GM23338 (cell line): Measurements from ENCODE around the gene DUSP15. TPM values are rescaled to one million over a fixed set of nuclear protein-coding genes. Genes with fewer than 3 reads are reported as not detected.

Source experiments
- ATAC-seq: fragments of 200-7000 bp; cut with Tn5 transposase; 3 replicates; pipeline ENCODE4 v1.9.1; 2020
- DNase-seq: peaks from one replicate; pipeline ENCODE4 v3.0.0-alpha.2; 2015; ENCODE audit warnings: low spot score
- H2AFZ ChIP-seq: fragments of 200-600 bp; sonication (generic); 2 replicates; pipeline ENCODE4 v1.8.0; 2016; ENCODE audit warnings: antibody characterized with exemption, mild to moderate bottlenecking, moderate library complexity
- H3F3A ChIP-seq: fragments of 200-600 bp; sonication (generic); replicated peaks from 2 replicates; pipeline ENCODE4 v1.8.0; 2017; ENCODE audit warnings: antibody characterized with exemption, mixed run types, low read depth
- H3K27ac ChIP-seq: fragments of 200-600 bp; sonication (generic); 2 replicates; pipeline ENCODE4 v1.6.1; 2016; ENCODE audit warnings: low read depth
- H3K27me3 ChIP-seq: fragments of 200-600 bp; sonication (generic); 2 replicates; pipeline ENCODE4 v1.8.0; 2016; ENCODE audit warnings: mild to moderate bottlenecking, mixed run types, moderate library complexity; ENCODE audit not compliant: insufficient read depth
- H3K36me3 ChIP-seq: fragments of 200-600 bp; sonication (generic); 2 replicates; pipeline ENCODE4 v1.8.0; 2016; ENCODE audit warnings: mild to moderate bottlenecking; ENCODE audit not compliant: insufficient read depth
- H3K4me1 ChIP-seq: fragments of 200-600 bp; sonication (generic); 2 replicates; pipeline ENCODE4 v1.8.0; 2016; ENCODE audit warnings: mild to moderate bottlenecking, moderate library complexity; ENCODE audit not compliant: insufficient read depth
- H3K4me2 ChIP-seq: fragments of 200-600 bp; sonication (generic); 2 replicates; pipeline ENCODE4 v1.7.1; 2017; ENCODE audit warnings: mixed run types
- H3K4me3 ChIP-seq: fragments of 200-600 bp; sonication (generic); 2 replicates; pipeline ENCODE4 v1.6.1; 2016; ENCODE audit warnings: mixed run types
- H3K79me2 ChIP-seq: fragments of 200-600 bp; sonication (generic); replicated peaks from 2 replicates; pipeline ENCODE4 v1.8.0; 2017; ENCODE audit warnings: mild to moderate bottlenecking; ENCODE audit not compliant: insufficient read depth
- H3K9me2 ChIP-seq: fragments of 200-600 bp; sonication (generic); 2 replicates; pipeline ENCODE4 v1.8.0; 2017; ENCODE audit not compliant: insufficient read depth
- H4K20me1 ChIP-seq: fragments of 200-600 bp; sonication (generic); replicated peaks from 2 replicates; pipeline ENCODE4 v1.8.0; 2017; ENCODE audit warnings: mild to moderate bottlenecking; ENCODE audit not compliant: insufficient read depth
- H3K27ac Mint-ChIP-seq: 2 replicates; pipeline ENCODE4 v1.8.0; 2020; ENCODE audit warnings: inconsistent platforms, mild to moderate bottlenecking, moderate library complexity, mixed read lengths
- H3K27me3 Mint-ChIP-seq: 3 replicates; pipeline ENCODE4 v1.8.0; 2022; ENCODE audit warnings: low read depth, mild to moderate bottlenecking, moderate library complexity, mixed read lengths, inconsistent platforms; ENCODE audit not compliant: insufficient read depth, poor library complexity
- H3K36me3 Mint-ChIP-seq: 3 replicates; pipeline ENCODE4 v1.8.0; 2021; ENCODE audit warnings: low read depth, mild to moderate bottlenecking, inconsistent platforms, moderate library complexity, mixed read lengths
- H3K4me1 Mint-ChIP-seq: 3 replicates; pipeline ENCODE4 v1.8.0; 2020; ENCODE audit warnings: mild to moderate bottlenecking, inconsistent platforms, mixed read lengths
- H3K4me3 Mint-ChIP-seq: 3 replicates; pipeline ENCODE4 v1.8.0; 2021; ENCODE audit warnings: moderate library complexity, mild to moderate bottlenecking, inconsistent platforms, mixed read lengths
- H3K9me3 Mint-ChIP-seq: 3 replicates; pipeline ENCODE4 v1.8.0; 2020; ENCODE audit warnings: moderate library complexity, mild to moderate bottlenecking, inconsistent platforms, mixed read lengths
- EZH2phosphoT487 ChIP-seq: fragments of 200-600 bp; sonication (generic); IDR thresholded peaks from one replicate; pipeline ENCODE4 v1.8.1; 2018; ENCODE audit warnings: antibody characterized with exemption; ENCODE audit not compliant: unreplicated experiment
- JUNB ChIP-seq: IDR thresholded peaks from one replicate; pipeline ENCODE4 v1.6.1; 2016; ENCODE audit warnings: antibody characterized with exemption; ENCODE audit not compliant: unreplicated experiment
- NANOG ChIP-seq: IDR thresholded peaks from 2 replicates; pipeline ENCODE4 v1.6.1; 2016; ENCODE audit warnings: antibody characterized with exemption, borderline replicate concordance
- STAT1 ChIP-seq: IDR thresholded peaks from one replicate; pipeline ENCODE4 v1.6.1; 2016; ENCODE audit warnings: antibody characterized with exemption; ENCODE audit not compliant: unreplicated experiment
- ZNF114 ChIP-seq: fragments of 250-450 bp; sonication (Bioruptor Pico); IDR thresholded peaks from 2 replicates; pipeline ENCODE4 v1.5.0; 2020; ENCODE audit warnings: mild to moderate bottlenecking, moderate library complexity
- ZNF331 ChIP-seq: fragments of 250-450 bp; sonication (Bioruptor Pico); IDR thresholded peaks from 2 replicates; pipeline ENCODE4 v1.5.0; 2020; ENCODE audit warnings: low read depth, mild to moderate bottlenecking, moderate library complexity
- polyA plus RNA-seq: library from polyadenylated mRNA; unstranded; fragments of >200 nt; fragmentation: Nextera tagmentation; extraction: Ambion mirVana; gene quantifications from 2 replicates; pipeline ENCODE4 v1.2.1, GENCODE V29; 2016
- total RNA-seq: library from RNA; depleted of rRNA; stranded (reverse); fragments of >200 nt; shearing (Covaris generic); gene quantifications from 2 replicates; pipeline ENCODE4 v1.2.3, GENCODE V29; 2014
- TF ChIP-seq, protein P1 (sequence below): IDR thresholded peaks from 2 replicates; pipeline ENCODE4 v1.6.1; 2016; ENCODE audit warnings: antibody characterized with exemption
- TF ChIP-seq, protein P2 (sequence below): fragments of 250-450 bp; sonication (Bioruptor Pico); IDR thresholded peaks from 2 replicates; pipeline ENCODE4 v1.5.0; 2020; ENCODE audit warnings: mild to moderate bottlenecking, moderate library complexity
- TF ChIP-seq, protein P3 (sequence below): IDR thresholded peaks from one replicate; pipeline ENCODE4 v1.6.1; 2018; ENCODE audit warnings: antibody characterized with exemption; ENCODE audit not compliant: unreplicated experiment

DUSP15 gene
- total and polyA plus RNA-seq, 2 experiments from 2014 or later, result 0.61 to 2.8 TPM

DNA sequence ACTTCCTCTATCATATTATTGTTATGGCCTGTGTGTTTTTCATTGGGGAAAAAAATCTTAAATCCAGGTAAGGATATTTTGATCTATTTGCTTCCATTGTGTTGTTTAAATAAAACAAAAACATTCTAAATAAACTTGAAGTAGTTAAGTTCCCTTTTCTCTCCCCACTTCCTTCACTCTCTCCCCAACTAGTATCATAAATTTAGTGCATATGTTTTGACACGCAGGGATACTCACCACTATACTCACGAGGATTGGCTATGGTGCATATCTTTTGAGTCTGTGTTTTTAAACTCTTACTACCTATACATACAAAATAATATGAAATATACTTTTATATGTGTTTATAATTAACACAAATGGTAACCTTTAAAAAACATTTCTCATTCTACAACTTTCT lies 5.3 kb upstream of the DUSP15 start:
- Histone ChIP-seq H3K27me3 (peaks cover 33% of the 10 kb centered on the region), H3K4me1 (0 out of 2 replicates have a peak, but pooled peaks cover 3% of the 10 kb centered on the region), H4K20me1 (no peaks in the 10 kb centered on the region), H3F3A (peaks cover 6% of the 10 kb centered on the region; the same call in 1 of the 2 replicates), H3K79me2 (no peaks in the 10 kb centered on the region), H2AFZ (no peak overlapping the region), H3K27ac (no peak overlapping the region), H3K9me2 (no peaks in the 10 kb centered on the region), H3K4me2 (no peak overlapping the region), H3K36me3 (no peaks in the 10 kb centered on the region), H3K4me3 (no peak overlapping the region)
- Mint-ChIP-seq H3K9me3 (peaks cover 14% of the 10 kb centered on the region), H3K27ac (no peak overlapping the region), H3K4me1 (peaks cover 3% of the 10 kb centered on the region; the same call in 2 of the 3 replicates), H3K27me3 (peaks cover 23% of the 10 kb centered on the region), H3K36me3 (no peaks in the 10 kb centered on the region; the same call in 2 of the 3 replicates), H3K4me3 (no peak overlapping the region)
- TF ChIP-seq, protein P1, sequence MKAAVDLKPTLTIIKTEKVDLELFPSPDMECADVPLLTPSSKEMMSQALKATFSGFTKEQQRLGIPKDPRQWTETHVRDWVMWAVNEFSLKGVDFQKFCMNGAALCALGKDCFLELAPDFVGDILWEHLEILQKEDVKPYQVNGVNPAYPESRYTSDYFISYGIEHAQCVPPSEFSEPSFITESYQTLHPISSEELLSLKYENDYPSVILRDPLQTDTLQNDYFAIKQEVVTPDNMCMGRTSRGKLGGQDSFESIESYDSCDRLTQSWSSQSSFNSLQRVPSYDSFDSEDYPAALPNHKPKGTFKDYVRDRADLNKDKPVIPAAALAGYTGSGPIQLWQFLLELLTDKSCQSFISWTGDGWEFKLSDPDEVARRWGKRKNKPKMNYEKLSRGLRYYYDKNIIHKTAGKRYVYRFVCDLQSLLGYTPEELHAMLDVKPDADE, result no peak
- TF ChIP-seq NANOG (no peak), JUNB (no peak), ZNF114 (no peak), ZNF331 (no peak)
- DNase-seq, result no peak
- ATAC-seq, result no peak

DNA sequence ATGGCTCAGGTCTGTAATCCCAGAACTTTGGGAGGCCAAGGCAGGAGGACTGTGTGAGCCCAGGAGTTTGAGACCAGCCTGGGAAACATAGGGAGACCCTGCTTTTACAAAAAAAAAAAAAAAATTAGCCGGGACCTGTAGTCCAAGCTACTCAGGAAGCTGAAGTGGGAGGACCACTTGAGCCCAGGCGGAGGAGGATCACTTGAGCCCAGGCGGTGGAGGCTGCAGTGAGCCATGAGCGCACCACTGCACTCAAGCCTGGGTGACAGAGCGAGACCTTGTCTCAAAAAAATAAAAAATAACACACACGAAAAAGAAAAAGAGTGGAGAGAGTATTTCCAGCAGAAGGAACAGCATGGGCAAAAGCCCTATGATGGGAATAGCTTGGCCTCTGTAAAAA lies 2.1 kb upstream of the DUSP15 start:
- Histone ChIP-seq H3F3A (peaks cover 4% of the 10 kb centered on the region; the same call in 1 of the 2 replicates), H3K36me3 (no peaks in the 10 kb centered on the region), H3K4me2 (no peak overlapping the region), H3K27me3 (peaks cover 55% of the 10 kb centered on the region), H3K9me2 (no peaks in the 10 kb centered on the region), H3K4me3 (no peak overlapping the region), H3K79me2 (no peaks in the 10 kb centered on the region), H2AFZ (no peak overlapping the region), H3K27ac (no peak overlapping the region), H4K20me1 (no peaks in the 10 kb centered on the region; the same call in 1 of the 2 replicates), H3K4me1 (peaks cover 14% of the 10 kb centered on the region; the same call in 1 of the 2 replicates)
- TF ChIP-seq, protein P2, sequence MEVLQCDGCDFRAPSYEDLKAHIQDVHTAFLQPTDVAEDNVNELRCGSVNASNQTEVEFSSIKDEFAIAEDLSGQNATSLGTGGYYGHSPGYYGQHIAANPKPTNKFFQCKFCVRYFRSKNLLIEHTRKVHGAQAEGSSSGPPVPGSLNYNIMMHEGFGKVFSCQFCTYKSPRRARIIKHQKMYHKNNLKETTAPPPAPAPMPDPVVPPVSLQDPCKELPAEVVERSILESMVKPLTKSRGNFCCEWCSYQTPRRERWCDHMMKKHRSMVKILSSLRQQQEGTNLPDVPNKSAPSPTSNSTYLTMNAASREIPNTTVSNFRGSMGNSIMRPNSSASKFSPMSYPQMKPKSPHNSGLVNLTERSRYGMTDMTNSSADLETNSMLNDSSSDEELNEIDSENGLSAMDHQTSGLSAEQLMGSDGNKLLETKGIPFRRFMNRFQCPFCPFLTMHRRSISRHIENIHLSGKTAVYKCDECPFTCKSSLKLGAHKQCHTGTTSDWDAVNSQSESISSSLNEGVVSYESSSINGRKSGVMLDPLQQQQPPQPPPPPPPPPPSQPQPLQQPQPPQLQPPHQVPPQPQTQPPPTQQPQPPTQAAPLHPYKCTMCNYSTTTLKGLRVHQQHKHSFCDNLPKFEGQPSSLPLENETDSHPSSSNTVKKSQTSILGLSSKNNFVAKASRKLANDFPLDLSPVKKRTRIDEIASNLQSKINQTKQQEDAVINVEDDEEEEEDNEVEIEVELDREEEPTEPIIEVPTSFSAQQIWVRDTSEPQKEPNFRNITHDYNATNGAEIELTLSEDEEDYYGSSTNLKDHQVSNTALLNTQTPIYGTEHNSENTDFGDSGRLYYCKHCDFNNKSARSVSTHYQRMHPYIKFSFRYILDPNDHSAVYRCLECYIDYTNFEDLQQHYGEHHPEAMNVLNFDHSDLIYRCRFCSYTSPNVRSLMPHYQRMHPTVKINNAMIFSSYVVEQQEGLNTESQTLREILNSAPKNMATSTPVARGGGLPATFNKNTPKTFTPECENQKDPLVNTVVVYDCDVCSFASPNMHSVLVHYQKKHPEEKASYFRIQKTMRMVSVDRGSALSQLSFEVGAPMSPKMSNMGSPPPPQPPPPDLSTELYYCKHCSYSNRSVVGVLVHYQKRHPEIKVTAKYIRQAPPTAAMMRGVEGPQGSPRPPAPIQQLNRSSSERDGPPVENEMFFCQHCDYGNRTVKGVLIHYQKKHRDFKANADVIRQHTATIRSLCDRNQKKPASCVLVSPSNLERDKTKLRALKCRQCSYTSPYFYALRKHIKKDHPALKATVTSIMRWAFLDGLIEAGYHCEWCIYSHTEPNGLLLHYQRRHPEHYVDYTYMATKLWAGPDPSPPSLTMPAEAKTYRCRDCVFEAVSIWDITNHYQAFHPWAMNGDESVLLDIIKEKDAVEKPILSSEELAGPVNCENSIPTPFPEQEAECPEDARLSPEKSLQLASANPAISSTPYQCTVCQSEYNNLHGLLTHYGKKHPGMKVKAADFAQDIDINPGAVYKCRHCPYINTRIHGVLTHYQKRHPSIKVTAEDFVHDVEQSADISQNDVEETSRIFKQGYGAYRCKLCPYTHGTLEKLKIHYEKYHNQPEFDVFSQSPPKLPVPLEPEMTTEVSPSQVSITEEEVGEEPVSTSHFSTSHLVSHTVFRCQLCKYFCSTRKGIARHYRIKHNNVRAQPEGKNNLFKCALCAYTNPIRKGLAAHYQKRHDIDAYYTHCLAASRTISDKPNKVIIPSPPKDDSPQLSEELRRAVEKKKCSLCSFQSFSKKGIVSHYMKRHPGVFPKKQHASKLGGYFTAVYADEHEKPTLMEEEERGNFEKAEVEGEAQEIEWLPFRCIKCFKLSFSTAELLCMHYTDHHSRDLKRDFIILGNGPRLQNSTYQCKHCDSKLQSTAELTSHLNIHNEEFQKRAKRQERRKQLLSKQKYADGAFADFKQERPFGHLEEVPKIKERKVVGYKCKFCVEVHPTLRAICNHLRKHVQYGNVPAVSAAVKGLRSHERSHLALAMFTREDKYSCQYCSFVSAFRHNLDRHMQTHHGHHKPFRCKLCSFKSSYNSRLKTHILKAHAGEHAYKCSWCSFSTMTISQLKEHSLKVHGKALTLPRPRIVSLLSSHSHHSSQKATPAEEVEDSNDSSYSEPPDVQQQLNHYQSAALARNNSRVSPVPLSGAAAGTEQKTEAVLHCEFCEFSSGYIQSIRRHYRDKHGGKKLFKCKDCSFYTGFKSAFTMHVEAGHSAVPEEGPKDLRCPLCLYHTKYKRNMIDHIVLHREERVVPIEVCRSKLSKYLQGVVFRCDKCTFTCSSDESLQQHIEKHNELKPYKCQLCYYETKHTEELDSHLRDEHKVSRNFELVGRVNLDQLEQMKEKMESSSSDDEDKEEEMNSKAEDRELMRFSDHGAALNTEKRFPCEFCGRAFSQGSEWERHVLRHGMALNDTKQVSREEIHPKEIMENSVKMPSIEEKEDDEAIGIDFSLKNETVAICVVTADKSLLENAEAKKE (CRISPR knock-in tag), result no peak
- TF ChIP-seq EZH2phosphoT487, result no peak
- TF ChIP-seq ZNF114, result no peak
- TF ChIP-seq, protein P1, result no peak
- TF ChIP-seq, protein P3, sequence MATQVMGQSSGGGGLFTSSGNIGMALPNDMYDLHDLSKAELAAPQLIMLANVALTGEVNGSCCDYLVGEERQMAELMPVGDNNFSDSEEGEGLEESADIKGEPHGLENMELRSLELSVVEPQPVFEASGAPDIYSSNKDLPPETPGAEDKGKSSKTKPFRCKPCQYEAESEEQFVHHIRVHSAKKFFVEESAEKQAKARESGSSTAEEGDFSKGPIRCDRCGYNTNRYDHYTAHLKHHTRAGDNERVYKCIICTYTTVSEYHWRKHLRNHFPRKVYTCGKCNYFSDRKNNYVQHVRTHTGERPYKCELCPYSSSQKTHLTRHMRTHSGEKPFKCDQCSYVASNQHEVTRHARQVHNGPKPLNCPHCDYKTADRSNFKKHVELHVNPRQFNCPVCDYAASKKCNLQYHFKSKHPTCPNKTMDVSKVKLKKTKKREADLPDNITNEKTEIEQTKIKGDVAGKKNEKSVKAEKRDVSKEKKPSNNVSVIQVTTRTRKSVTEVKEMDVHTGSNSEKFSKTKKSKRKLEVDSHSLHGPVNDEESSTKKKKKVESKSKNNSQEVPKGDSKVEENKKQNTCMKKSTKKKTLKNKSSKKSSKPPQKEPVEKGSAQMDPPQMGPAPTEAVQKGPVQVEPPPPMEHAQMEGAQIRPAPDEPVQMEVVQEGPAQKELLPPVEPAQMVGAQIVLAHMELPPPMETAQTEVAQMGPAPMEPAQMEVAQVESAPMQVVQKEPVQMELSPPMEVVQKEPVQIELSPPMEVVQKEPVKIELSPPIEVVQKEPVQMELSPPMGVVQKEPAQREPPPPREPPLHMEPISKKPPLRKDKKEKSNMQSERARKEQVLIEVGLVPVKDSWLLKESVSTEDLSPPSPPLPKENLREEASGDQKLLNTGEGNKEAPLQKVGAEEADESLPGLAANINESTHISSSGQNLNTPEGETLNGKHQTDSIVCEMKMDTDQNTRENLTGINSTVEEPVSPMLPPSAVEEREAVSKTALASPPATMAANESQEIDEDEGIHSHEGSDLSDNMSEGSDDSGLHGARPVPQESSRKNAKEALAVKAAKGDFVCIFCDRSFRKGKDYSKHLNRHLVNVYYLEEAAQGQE, result no peak
- no peak for TF ChIP-seq STAT1
- no peaks in the 10 kb centered on the region; the same call in 2 of the 3 replicates for H3K36me3 Mint-ChIP-seq
- H3K4me1 Mint-ChIP-seq, result peaks cover 9% of the 10 kb centered on the region; the same call in 2 of the 3 replicates
- ATAC-seq, result no peak
- H3K27ac Mint-ChIP-seq, result no peak overlapping the region
- H3K9me3 Mint-ChIP-seq, result peaks cover 24% of the 10 kb centered on the region
- H3K4me3 Mint-ChIP-seq, result no peak overlapping the region
- peaks cover 35% of the 10 kb centered on the region for H3K27me3 Mint-ChIP-seq
- no peak for DNase-seq
